BLaER1 (cell line): ENCODE results near the gene CLIC4.
"Not testable (repeated sequence)": the region's sequence is repeated elsewhere in the genome, so short reads cannot be mapped to it uniquely, and the experiment has no call there.

Experiments used
- H3K27ac ChIP-seq: shearing (Covaris generic); formaldehyde crosslinking; 2 replicates; pipeline ENCODE4 v1.8.1; 2022
- H3K27me3 ChIP-seq: shearing (Covaris generic); formaldehyde crosslinking; 2 replicates; pipeline ENCODE4 v1.8.1; 2022
- H3K36me3 ChIP-seq: shearing (Covaris generic); formaldehyde crosslinking; 2 replicates; pipeline ENCODE4 v1.8.1; 2022
- H3K4me1 ChIP-seq: shearing (Covaris generic); formaldehyde crosslinking; 2 replicates; pipeline ENCODE4 v1.8.1; 2022
- H3K4me2 ChIP-seq: shearing (Covaris generic); formaldehyde crosslinking; 2 replicates; pipeline ENCODE4 v1.8.1; 2022
- H3K4me3 ChIP-seq: shearing (Covaris generic); formaldehyde crosslinking; 2 replicates; pipeline ENCODE4 v1.8.1; 2022
- H3K9ac ChIP-seq: shearing (Covaris generic); formaldehyde crosslinking; 2 replicates; pipeline ENCODE4 v1.8.1; 2022
- H3K9me3 ChIP-seq: shearing (Covaris generic); formaldehyde crosslinking; 2 replicates; pipeline ENCODE4 v1.8.1; 2022
- H4K20me1 ChIP-seq: shearing (Covaris generic); formaldehyde crosslinking; 2 replicates; pipeline ENCODE4 v1.8.1; 2022
- Cebpa-rat ChIP-seq: shearing (Covaris generic); IDR thresholded peaks from 2 replicates; pipeline ENCODE4 v1.8.1; 2022

The CLIC4 gene

DNA sequence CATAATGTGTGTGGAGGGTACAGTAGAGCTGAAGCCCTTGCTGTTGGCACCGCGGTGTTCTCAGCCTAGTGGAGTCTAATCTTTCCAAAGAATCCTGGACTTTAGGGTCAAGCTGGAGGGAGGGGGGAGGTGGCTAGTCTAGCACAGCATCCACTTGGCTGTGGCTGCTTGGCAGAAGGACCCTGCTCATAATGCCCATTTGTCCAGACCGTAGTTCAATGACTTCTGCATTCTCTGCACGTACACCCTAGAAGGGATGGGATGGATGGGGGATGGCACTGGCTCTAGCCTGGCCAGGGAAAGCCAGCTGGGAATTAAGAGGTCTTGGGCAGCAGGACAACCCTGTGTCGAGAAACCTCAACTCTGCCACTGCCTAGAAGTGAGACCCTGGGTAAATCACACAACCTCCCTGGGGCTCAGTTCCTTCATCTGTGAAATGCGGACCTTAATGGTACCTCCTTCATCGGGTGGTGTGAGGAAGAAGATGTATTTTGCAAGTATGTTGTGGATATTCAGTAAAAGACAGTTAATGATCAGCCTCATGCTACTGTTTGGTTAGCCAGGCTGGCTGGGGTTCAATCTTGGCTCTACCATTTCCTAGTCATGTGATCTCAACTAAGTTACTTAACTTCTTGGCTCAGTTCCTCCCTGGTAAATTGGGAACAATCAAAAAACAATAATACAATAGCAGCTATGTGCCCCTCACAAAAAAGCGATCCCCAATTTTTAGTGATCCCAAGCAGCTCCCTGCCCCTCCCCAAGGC, 27.2 kb upstream of the CLIC4 start:
- Histone ChIP-seq H3K27me3 (no peaks in the 10 kb centered on the region), H3K9ac (no peak overlapping the region), H4K20me1 (no peaks in the 10 kb centered on the region), H3K4me3 (no peak overlapping the region), H3K4me2 (no peak overlapping the region), H3K27ac (no peak overlapping the region), H3K9me3 (peaks cover 3% of the 10 kb centered on the region; the same call in 1 of the 2 replicates), H3K4me1 (no peaks in the 10 kb centered on the region), H3K36me3 (no peaks in the 10 kb centered on the region)
- TF ChIP-seq Cebpa-rat: no peak

DNA sequence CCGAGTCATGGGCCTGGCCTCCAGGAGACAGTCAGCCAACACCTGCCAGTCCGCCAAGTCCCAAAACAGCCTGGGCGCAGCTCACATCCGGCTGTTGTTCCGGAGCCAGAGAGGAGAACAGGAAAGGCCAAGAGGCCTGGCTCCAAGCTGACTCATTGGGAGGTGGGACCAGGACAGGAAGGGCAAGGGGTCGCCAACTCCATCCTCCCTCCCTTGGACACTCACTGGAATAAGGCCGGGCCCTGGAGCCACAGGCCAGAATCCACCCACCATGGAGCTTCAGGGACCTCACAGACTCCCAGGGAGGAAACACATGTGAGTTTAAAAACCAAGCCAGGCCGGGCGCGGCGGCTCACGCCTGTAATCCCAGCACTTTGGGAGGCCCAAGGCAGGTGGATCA, 25.1 kb upstream of the CLIC4 start:
- no peaks in the 10 kb centered on the region for H3K36me3 ChIP-seq
- no peak overlapping the region for H3K4me2 ChIP-seq
- no peak overlapping the region for H3K27ac ChIP-seq
- no peaks in the 10 kb centered on the region for H4K20me1 ChIP-seq
- no peak for TF ChIP-seq Cebpa-rat
- H3K9me3 ChIP-seq: peaks cover 3% of the 10 kb centered on the region; the same call in 1 of the 2 replicates
- H3K27me3 ChIP-seq: no peaks in the 10 kb centered on the region
- H3K4me1 ChIP-seq: no peaks in the 10 kb centered on the region
- H3K9ac ChIP-seq: no peak overlapping the region
- no peak overlapping the region for H3K4me3 ChIP-seq

DNA sequence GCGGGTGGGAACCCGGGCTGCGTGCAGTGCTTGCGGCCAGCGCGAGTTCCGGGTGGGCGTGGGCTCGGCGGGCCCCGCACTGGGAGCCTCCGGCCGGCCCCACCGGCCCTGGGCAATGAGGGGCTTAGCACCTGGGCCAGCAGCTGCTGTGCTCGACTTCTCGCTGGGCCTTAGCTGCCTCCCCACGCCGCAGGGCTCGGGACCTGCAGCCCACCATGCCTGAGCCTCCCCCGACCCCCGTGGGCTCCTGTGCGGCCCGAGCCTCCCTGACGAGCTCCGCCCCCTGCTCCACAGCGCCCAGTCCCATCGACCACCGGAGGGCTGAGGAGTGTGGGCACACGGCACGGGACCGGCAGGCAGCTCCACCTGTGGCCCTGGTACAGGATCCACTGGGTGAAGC, 23.7 kb upstream of the CLIC4 start:
- TF ChIP-seq Cebpa-rat: no peak
- H3K4me3 ChIP-seq: no peak overlapping the region
- no peaks in the 10 kb centered on the region for H3K36me3 ChIP-seq
- peaks cover 3% of the 10 kb centered on the region; the same call in 1 of the 2 replicates for H3K9me3 ChIP-seq
- H4K20me1 ChIP-seq: no peaks in the 10 kb centered on the region
- peaks cover 3% of the 10 kb centered on the region for H3K4me1 ChIP-seq
- no peak overlapping the region for H3K27ac ChIP-seq
- no peak overlapping the region for H3K4me2 ChIP-seq
- H3K27me3 ChIP-seq: no peaks in the 10 kb centered on the region
- no peak overlapping the region for H3K9ac ChIP-seq

DNA sequence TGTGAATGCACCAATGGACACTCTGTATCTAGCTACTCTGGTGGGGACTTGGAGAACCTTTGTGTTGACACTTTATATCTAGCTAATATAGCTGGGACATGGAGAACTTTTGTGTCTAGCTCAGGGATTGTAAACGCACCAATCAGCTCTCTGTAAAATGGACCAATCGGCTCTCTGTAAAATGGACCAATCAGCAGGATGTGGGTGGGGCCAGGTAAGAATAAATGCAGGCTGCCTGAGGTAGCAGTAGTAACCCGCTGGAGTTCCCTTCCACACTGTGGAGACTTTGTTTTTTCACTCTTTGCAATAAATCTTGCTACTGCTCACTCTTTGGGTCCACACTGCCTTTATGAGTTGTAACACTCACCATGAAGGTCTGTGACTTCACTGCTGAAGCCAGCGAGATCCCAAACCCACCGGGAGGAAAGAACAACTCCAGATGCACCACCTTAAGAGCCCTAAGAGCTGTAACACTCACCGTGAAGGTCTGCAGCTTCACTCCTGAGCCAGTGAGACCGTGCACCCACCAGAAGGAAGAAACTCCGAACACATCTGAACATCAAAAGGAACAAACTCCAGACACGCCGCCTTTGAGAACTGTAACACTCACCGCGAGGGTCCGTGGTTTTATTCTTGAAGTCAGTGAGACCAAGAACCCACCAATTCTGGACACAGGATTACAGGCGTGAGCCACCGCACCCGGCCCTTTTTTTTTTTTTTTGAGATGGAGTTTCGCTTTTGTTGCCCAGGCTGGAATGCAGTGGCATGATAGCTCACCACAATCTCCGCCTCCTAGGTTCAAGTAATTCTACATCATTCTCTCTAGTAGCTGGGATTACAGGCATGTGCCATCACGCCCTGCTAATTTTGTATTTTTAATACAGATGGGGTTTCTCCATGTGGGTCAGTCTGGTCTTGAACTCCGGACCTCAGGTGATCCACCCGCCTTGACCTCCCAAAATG, 22.9 kb upstream of the CLIC4 start:
- H3K27ac ChIP-seq, H4K20me1 ChIP-seq, H3K9me3 ChIP-seq, H3K36me3 ChIP-seq, H3K4me3 ChIP-seq, H3K27me3 ChIP-seq, H3K4me2 ChIP-seq, H3K9ac ChIP-seq: not testable (repeated sequence)
- H3K4me1 ChIP-seq: peaks cover 11% of the 10 kb centered on the region

DNA sequence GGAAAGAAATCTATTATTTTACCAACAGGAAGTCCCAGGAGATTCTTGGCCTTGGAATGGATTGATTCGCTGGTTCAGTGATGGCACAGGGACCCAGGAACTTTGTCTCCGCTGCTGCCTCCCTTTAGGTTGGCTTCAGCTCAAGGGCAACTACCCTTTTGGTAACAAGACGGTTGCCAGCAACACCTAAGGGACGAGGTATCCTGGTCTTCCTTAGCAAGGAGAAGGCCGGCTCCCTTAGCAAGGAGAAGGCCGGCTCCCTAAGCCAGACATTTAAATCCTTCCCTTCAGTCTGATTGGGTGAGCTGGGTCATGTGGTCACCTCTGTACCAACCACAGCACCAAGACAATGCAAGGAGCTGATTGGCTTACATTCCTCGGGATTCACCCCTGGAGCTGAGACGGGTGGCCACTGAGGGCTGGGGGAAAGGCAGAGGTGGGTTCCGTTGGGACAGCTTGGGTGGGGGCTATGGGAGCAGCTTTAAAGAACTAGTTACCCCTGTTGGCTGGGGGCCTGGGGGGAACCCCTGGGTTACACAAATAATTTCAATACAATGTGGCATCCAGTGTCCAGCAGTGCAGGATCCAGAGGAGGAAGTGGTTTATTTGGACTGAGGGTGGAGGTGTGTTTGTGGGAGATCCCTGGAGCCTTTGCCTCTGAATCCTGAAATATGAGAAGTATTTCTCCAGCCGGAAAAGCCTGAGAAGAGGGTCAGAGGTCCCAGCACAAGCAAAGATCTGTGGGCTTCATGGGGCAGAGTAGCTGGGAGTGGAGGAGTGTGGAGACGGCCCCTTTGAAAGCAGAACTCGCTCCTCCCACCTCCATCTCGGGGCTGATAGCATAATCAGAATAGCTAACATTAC, 20.7 kb upstream of the CLIC4 start:
- H3K9me3 ChIP-seq: peaks cover 3% of the 10 kb centered on the region; the same call in 1 of the 2 replicates
- H3K4me1 ChIP-seq: peaks cover 24% of the 10 kb centered on the region
- no peak for TF ChIP-seq Cebpa-rat
- H3K27ac ChIP-seq: no peak overlapping the region
- H4K20me1 ChIP-seq: no peaks in the 10 kb centered on the region
- H3K9ac ChIP-seq: no peak overlapping the region
- no peak overlapping the region for H3K4me3 ChIP-seq
- no peaks in the 10 kb centered on the region for H3K27me3 ChIP-seq
- no peak overlapping the region for H3K4me2 ChIP-seq
- H3K36me3 ChIP-seq: no peaks in the 10 kb centered on the region

DNA sequence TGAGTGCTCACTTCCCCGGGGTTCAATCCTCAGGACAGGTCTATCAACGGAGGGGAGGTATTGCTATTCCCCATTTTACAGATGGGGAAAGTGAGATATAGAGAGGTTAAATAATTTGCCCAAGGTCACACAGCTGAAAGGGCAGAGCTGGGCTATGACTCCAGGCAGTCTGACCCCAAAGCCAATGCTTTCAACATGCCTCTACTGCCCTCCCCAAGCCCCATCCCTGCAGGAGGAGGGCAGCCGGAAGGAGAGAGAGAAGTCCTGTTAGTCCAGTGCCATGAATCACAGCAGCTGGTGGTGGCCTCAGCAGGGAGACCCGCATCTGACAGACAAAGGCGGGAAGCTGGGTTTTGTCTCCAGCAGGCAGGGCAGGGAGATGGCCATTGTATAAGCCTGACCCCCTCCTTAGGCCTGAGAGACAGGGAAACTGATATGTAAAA, 20.0 kb upstream of the CLIC4 start:
- Histone ChIP-seq H3K27ac (no peak overlapping the region), H3K4me3 (no peak overlapping the region), H3K9me3 (peaks cover 3% of the 10 kb centered on the region; the same call in 1 of the 2 replicates), H3K4me1 (peaks cover 24% of the 10 kb centered on the region), H3K4me2 (no peak overlapping the region), H3K27me3 (no peaks in the 10 kb centered on the region), H4K20me1 (no peaks in the 10 kb centered on the region), H3K36me3 (no peaks in the 10 kb centered on the region), H3K9ac (no peak overlapping the region)
- TF ChIP-seq Cebpa-rat: no peak

DNA sequence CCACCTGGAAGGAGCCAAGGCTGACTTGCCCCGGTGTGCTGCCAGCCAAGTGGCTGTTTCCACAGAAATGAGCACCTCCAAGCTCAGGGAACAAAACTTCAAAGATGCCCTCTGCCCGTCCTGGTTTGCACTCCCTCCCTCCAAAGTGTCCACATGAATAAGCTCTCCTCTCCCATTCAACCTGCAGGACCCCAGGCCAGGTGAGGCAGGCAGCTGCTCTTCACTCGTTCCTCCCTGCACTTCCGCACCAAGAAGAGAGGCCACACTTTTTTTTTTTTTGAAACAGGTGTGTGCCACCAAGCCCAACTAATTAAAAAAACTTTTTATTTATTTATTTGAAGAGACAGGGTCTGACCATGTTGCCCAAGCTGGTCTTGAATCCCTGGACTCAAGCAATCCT, 18.5 kb upstream of the CLIC4 start:
- peak overlapping the region; percentile 39 for H3K27ac ChIP-seq
- H3K9ac ChIP-seq: no peak overlapping the region
- H3K27me3 ChIP-seq: no peaks in the 10 kb centered on the region

DNA sequence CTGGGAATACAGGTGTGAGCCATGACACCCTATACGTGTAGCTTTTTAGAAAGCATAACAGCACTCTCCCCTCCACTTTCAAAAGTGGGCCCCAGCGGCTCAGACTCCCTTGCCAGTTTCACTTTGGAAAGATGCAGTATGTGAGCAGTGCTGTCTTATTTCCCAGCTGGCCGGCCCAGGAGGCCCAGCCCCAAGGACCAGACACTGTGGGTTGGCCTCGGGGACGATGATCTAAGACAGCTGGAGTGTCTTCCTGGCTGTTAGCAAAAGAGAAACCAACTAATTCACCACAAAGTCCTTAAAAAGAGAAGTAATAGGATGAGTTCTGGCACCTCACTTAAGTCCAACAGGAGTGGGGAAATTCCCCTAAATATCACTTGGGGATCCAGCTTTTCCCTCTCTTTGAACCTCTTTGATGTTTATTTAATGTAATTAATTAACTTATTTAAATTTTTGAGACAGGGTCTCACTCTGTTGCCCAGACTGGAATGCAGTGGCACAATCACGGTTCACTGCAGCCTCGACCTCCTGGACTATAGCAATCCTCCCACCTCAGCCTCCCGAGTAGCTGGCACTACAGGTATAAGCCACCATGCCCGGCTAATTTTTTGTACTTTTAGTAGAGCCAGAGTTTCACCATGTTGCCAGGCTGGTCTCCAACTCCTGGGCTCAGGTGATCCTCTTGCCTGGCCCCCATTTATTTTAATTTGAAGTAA, 17.6 kb upstream of the CLIC4 start:
- H3K4me1 ChIP-seq: peaks cover 34% of the 10 kb centered on the region
- H4K20me1 ChIP-seq: no peaks in the 10 kb centered on the region
- no peak overlapping the region for H3K4me3 ChIP-seq
- H3K9ac ChIP-seq: no peak overlapping the region
- no peaks in the 10 kb centered on the region for H3K27me3 ChIP-seq
- no peaks in the 10 kb centered on the region for H3K9me3 ChIP-seq
- H3K4me2 ChIP-seq: peak overlapping the region; percentile 74
- H3K27ac ChIP-seq: peak overlapping the region; percentile 39; the same call in 1 of the 2 replicates
- TF ChIP-seq Cebpa-rat: no peak
- no peaks in the 10 kb centered on the region for H3K36me3 ChIP-seq

More for the DNA sequence above, 18.5 kb upstream of the CLIC4 start:
- no peak for TF ChIP-seq Cebpa-rat
- Histone ChIP-seq H3K4me2 (peak overlapping the region; percentile 74), H3K36me3 (no peaks in the 10 kb centered on the region), H4K20me1 (no peaks in the 10 kb centered on the region), H3K9me3 (peaks cover 1% of the 10 kb centered on the region; the same call in 1 of the 2 replicates), H3K4me1 (peaks cover 34% of the 10 kb centered on the region), H3K4me3 (no peak overlapping the region)

DNA sequence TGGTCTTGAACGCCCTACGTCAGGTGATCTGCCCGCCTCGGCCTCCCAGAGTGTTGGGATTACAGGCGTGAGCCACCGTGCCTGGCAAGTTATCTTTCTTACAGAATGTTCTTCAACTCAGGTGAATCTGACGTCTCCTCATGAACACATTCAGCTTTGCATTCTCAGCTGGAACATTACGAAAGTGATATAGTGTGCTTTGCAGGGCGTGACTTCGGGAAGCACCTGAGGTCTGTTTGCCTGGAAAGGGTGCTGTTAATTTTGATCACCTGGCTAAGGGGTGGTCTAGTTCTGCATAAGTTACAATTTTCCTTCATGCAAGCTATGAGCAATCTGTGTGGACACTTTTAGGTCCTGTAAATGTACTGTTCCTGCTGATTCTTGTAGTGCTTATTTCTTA, 16.3 kb upstream of the CLIC4 start:
- Histone ChIP-seq H3K9ac (no peak overlapping the region), H4K20me1 (no peaks in the 10 kb centered on the region), H3K9me3 (no peaks in the 10 kb centered on the region), H3K36me3 (no peaks in the 10 kb centered on the region), H3K27me3 (no peaks in the 10 kb centered on the region), H3K4me2 (no peak overlapping the region), H3K27ac (no peak overlapping the region), H3K4me1 (peaks cover 44% of the 10 kb centered on the region), H3K4me3 (no peak overlapping the region)
- no peak for TF ChIP-seq Cebpa-rat
